ENCODE measurements around the gene IRF9.

The IRF9 gene

DNA sequence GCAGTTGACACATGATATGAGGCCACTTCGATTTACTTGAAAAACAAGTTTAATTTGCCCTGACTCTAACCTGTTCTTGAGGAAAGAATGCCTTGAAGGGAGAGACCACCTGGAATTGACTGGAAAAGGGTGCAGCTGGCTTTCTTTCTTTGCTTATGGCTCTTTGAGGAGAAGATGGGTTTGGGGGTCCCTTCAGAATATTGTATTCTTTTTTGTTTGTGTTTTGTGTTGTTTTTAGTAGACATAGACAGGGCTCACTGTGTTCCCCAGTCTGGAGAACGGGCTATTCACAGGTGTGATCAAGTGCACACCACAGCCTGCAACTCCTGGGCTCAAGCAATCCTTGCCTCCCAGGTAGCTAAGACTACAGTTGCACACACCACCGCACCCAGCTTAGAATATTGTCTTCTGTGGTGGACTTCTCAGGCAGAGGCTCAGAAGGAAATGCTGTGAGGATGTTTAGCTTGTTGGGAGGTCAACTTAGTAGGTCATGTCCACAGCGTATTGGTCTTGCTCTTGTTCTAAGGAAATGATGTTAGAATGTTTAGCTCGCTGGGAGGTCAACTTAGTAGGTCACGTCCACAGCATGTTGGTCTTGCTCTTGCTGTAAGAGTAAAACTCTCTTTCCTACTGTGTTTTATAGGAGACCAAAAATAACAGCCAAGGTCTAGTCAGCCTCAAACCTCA is 44.8 kb upstream of the IRF9 start:
- FAIRE-seq (no peak), DNase-seq (ENCODE audit: insufficient read length, low spot score) (no peak)
- TF ChIP-seq, protein P1, sequence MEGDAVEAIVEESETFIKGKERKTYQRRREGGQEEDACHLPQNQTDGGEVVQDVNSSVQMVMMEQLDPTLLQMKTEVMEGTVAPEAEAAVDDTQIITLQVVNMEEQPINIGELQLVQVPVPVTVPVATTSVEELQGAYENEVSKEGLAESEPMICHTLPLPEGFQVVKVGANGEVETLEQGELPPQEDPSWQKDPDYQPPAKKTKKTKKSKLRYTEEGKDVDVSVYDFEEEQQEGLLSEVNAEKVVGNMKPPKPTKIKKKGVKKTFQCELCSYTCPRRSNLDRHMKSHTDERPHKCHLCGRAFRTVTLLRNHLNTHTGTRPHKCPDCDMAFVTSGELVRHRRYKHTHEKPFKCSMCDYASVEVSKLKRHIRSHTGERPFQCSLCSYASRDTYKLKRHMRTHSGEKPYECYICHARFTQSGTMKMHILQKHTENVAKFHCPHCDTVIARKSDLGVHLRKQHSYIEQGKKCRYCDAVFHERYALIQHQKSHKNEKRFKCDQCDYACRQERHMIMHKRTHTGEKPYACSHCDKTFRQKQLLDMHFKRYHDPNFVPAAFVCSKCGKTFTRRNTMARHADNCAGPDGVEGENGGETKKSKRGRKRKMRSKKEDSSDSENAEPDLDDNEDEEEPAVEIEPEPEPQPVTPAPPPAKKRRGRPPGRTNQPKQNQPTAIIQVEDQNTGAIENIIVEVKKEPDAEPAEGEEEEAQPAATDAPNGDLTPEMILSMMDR (IDR thresholded peaks at IDR 0.05; ENCODE audit: insufficient read depth, missing control alignments): no peak

DNA sequence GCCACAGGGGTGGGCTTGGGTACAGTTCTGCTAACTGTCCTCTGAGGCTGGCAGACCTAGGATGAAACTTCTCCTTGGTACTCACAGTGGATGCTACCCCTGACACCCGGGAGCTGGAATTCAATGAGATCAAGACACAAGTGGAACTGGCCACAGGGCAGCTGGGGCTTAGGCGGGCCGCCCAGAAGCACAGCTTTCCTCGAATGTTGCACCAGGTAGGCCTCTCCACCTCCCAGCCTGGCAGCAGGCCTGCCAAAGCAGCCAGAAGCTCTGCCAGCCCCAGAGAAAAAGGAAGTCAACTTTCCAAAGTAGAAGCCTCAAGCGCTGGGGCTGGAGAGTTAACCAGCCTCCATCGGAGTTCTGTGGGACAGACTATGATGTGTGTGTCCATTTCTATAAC is 43.9 kb upstream of the IRF9 start:
- no peak for DNase-seq (ENCODE audit: insufficient read length, low spot score)
- FAIRE-seq: no peak
- TF ChIP-seq, protein P1 (IDR thresholded peaks at IDR 0.05; ENCODE audit: insufficient read depth, missing control alignments): no peak

DNA sequence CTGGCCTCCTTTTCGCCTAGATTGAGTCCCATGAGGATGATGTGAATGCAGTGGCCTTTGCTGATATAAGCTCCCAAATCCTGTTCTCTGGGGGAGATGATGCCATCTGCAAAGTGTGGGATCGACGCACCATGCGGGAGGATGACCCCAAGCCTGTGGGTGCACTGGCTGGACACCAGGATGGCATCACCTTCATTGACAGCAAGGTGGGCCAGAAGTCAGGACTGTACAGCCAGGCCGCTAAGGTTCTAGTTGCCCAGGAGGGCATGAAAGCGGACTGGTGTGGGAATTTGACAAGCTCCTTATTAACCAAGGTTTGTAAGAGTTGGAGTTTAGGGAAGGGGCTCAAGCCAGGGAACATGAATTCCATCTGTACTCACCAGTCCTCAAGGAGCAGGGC is 41.4 kb upstream of the IRF9 start:
- TF ChIP-seq, protein P1 (IDR thresholded peaks at IDR 0.05; ENCODE audit: insufficient read depth, missing control alignments): no peak
- DNase-seq (ENCODE audit: insufficient read length, low spot score) (no peak), FAIRE-seq (no peak)

DNA sequence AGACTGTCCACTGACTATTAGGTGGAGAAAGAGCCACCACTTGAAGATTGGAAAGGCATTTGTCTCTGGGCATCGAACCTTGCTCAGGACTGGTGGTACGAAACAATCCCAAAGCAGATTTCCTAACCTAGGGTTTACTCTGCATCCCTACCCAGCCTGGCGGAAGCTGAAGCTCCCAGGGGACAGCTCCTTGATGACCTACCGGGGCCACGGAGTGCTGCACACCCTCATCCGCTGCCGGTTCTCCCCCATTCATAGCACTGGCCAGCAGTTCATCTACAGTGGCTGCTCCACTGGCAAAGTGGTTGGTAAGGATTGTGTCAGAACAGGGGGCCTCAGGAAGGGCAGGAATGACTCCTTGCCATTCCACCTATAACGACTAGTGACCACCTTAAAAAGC is 39.9 kb upstream of the IRF9 start:
- FAIRE-seq (no peak), DNase-seq (ENCODE audit: insufficient read length, low spot score) (no peak)
- TF ChIP-seq, protein P1 (IDR thresholded peaks at IDR 0.05; ENCODE audit: insufficient read depth, missing control alignments): no peak

DNA sequence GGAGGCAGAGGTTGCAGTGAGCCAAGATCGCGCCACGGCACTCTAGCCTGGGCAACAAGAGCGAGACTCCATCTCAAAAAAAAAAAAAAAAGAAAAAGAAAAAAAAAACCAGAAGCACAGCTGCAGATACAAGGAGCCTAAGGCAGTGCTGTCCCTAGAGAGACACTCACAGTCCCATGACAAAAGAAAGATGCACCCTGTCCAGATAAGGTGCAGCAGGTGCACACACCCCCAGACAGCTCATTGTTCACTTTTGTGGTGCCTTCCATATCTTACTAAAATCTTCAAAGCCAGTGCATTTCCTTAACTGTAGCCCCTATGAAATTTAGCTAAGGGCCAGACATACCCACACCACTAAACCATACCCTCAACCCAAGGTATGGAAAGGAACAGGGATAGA is 38.6 kb upstream of the IRF9 start:
- DNase-seq (ENCODE audit: insufficient read length, low spot score) (no peak), FAIRE-seq (no peak)
- TF ChIP-seq, protein P1 (IDR thresholded peaks at IDR 0.05; ENCODE audit: insufficient read depth, missing control alignments): no peak

DNA sequence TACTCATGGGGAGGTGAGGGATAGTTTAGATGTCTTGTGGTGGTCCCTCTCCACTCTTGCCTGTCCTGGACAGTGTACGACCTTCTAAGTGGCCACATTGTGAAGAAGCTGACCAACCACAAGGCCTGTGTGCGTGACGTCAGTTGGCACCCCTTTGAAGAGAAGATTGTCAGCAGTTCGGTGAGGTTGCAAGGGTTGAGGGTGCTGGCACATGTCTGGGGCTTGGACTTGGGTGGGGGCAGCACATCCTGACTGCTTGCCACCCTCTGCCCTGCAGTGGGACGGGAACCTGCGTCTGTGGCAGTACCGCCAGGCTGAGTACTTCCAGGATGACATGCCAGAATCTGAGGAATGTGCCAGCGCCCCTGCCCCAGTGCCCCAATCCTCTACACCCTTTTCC is 38.2 kb upstream of the IRF9 start:
- FAIRE-seq (no peak), DNase-seq (ENCODE audit: insufficient read length, low spot score) (no peak)
- TF ChIP-seq, protein P1 (IDR thresholded peaks at IDR 0.05; ENCODE audit: insufficient read depth, missing control alignments): no peak
